Effector CD8-positive, alpha-beta T cell (primary cell): ENCODE measurements around the gene NANOGP8.
"Not testable (repeated sequence)": the region's sequence is repeated elsewhere in the genome, so short reads cannot be mapped to it uniquely, and the experiment has no call there.

Experiments
- DNase-seq: peaks from one replicate; lab custom pipeline; 2025; lab: John Stamatoyannopoulos, UW
- total RNA-seq, 4 experiments: gene quantifications; one replicate each; lab custom pipeline; 2026; lab: John Stamatoyannopoulos, UW

NANOGP8 gene
- 0 reads per million in 4 experiments for total RNA-seq

GRCh38 chr15:35085176-35085919 lies at the start of gene NANOGP8:
Gene NANOGP8 (minus strand): TSS chr15:35085295. CDS start chr15:35085110, 185 bp downstream.
- DNase-seq, result not testable (repeated sequence)

- no peak for DNase-seq
These were observed 49.2 kb upstream of the NANOGP8 start for GRCh38 chr15:35134299-35134698.

GRCh38 chr15:35130245-35130644 lies 45.1 kb upstream of the NANOGP8 start:
- no peak for DNase-seq

GRCh38 chr15:35129361-35129760 lies 44.3 kb upstream of the NANOGP8 start:
- no peak for DNase-seq

- no peak for DNase-seq
These were observed 42.6 kb upstream of the NANOGP8 start for GRCh38 chr15:35127717-35128116.

- no peak for DNase-seq
These were observed 41.1 kb upstream of the NANOGP8 start for GRCh38 chr15:35126236-35126635.

- no peak for DNase-seq
These were observed 38.6 kb upstream of the NANOGP8 start for GRCh38 chr15:35123743-35124142.

- DNase-seq, result no peak
These were observed 36.7 kb upstream of the NANOGP8 start for GRCh38 chr15:35121611-35122359.

GRCh38 chr15:35120173-35120572 lies 35.1 kb upstream of the NANOGP8 start:
- DNase-seq, result no peak

GRCh38 chr15:35118960-35119359 lies 33.9 kb upstream of the NANOGP8 start:
- no peak for DNase-seq

GRCh38 chr15:35117543-35118265 lies 32.6 kb upstream of the NANOGP8 start:
- DNase-seq, result no peak

- no peak for DNase-seq
These were observed 30.1 kb upstream of the NANOGP8 start for GRCh38 chr15:35115155-35115725.

GRCh38 chr15:35112346-35112745 lies 27.3 kb upstream of the NANOGP8 start:
- no peak for DNase-seq

GRCh38 chr15:35111861-35112260 lies 26.8 kb upstream of the NANOGP8 start:
- DNase-seq, result no peak

- DNase-seq, result no peak
These were observed 23.4 kb upstream of the NANOGP8 start for GRCh38 chr15:35108453-35108852.

- DNase-seq, result no peak
These were observed 22.5 kb upstream of the NANOGP8 start for GRCh38 chr15:35107561-35107960.

GRCh38 chr15:35107122-35107521 lies 22.0 kb upstream of the NANOGP8 start:
- DNase-seq, result no peak

- DNase-seq, result no peak
These were observed 19.5 kb upstream of the NANOGP8 start for GRCh38 chr15:35104526-35105147.

- DNase-seq, result no peak
These were observed 17.1 kb upstream of the NANOGP8 start for GRCh38 chr15:35102186-35102585.

GRCh38 chr15:35101335-35101734 lies 16.2 kb upstream of the NANOGP8 start:
- DNase-seq, result no peak

- no peak for DNase-seq
These were observed 13.6 kb upstream of the NANOGP8 start for GRCh38 chr15:35098737-35099136.

- no peak for DNase-seq
These were observed 10.8 kb upstream of the NANOGP8 start for GRCh38 chr15:35095941-35096340.
